Posterior cingulate gyrus (tissue), 11 donors: ENCODE measurements around the gene ETFRF1.

Experiments used
- DNase-seq, 10 donors: peaks; one replicate each; pipeline versions ENCODE4 v3.0.0 to v3.0.0-alpha.2; 2020 to 2021; ENCODE audit warnings: mixed read lengths in 3 of 10
- intact Hi-C: fragments of 100-400 bp; cut with DNase I; formaldehyde crosslinking; loops from one replicate; pipeline ENCODE4 v1.15.1; 2023

Gene ETFRF1, protein sequence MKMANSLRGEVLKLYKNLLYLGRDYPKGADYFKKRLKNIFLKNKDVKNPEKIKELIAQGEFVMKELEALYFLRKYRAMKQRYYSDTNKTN

DNA sequence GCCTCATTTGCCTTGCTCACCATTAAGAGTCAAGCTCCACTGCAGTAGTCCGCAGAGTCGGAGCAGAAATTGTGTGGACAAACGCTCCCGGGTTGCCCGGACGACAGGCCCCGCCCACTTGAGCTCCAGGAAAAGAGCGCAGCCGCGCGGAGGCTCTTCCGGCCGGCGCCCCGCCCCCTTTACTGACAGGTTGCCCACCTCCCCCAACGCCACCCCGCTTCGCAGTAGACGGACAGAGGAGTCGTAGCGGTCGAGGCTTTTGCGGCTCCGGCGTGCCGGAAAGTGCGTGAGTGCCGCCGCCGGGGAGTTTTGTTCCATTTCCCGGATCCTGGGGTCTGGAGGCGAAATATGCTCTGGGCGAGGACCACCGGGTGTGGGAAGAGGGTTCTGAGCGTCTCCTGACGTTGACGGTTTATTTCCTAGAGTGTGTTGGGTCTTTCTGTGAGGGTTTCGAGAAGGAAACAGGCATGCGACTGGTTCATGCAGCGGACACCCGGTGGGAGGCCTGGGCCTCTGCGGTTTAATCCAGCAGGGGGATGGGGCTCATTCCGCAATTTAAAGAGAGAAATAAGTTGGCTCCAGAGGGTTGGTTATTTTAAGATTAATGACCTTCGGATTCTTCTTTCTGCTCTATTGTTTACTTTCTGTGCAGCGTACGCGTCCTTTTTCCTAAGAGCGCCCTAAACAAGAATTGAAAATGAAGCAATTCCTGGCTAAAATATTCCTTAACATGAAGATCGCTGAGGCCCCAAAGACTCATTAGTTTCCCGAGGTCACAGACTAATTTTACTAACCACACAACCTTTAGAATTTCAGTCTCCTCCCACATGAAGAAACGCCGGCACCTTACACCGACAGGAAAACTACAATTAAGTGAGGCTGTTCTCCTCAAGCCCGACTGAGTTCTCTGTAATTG is at the start of gene ETFRF1, which contains the start of gene DNAI7:
ETFRF1 (plus strand) TSS at position 182 of the 916 bp plus-strand sequence. CDS start 8,720 bp downstream, outside the sequence.
DNAI7 (minus strand) TSS at position 105 of the 916 bp plus-strand sequence; CDS start at position 23, 82 bp downstream.
- DNase-seq = peak; percentile 88 to 99 (median 94)
- intact Hi-C loops = loop anchor here (5.0 kb wide), 1 partner anchor 57 kb away; the partner anchor contains the start of gene KRAS

DNA sequence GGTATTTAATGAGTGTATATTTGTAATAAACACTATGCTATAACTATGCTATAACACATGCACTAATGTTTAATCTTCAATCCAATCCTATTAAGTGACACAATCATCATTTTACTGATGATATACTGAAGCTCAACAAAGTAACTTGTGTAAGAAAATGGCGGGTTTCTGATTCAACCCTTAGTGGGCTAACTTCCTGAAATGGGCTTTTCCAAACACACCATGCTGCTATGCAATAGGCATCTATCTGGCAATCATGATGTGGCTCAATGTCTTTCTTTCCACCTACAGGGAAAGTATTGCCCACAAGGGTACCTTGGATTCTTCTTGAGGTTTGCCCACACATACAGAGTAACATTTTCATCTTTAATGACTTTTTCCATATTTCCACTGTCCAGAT is 48.4 kb upstream of the ETFRF1 start:
- DNase-seq = no peak
- intact Hi-C loops = no loop called here

DNA sequence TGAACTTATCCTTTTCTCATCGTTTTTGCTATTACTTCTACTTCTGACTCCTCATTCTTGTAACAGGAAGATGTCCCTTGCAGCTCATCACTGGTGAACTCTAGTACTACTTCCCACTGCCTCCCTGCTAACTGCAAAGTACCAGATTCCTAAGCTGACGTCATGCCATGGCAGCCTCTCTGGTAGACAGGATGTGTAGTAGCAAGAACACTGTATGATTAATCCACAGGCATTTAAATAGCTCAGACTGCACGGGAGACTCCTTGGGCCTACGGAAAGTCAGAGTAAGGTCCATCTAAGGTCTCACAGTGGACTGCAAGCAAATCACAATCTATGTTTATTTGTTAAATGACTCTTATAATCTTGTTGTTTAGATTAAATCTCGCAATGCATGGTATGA is 43.6 kb upstream of the ETFRF1 start:
- intact Hi-C loops = no loop called here
- peak in 5 of 10 donors; percentile 6 to 75 (median 39) for DNase-seq

- DNase-seq = no peak
- intact Hi-C loops = no loop called here
These were observed 43.0 kb upstream of the ETFRF1 start for GRCh38 chr12:25152055-25152454.

DNA sequence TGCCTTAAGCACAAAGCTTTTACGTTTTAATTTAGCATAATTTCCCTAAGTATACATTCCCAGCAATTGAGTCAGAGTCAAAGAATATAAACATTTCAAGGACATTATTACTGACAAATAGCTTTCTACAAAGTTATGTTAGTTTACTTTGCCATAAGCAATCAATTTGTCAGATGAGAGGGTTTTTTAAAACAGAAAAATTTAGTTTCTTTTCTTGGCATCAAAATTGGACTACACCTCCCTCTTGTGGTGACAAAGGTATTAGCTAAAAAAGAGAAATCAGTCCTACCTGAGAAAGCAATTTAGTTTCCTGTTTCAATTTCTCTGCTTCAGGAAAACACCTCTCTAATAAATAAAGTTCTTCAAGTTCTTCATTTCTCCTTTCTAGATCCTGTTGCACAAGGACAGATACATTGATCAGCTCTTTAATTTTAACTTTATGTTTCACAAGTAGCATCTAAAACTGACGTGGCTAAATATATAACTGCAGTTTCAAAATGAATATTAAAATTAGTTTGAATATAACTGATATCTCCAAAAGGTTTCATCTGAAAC is 39.9 kb upstream of the ETFRF1 start:
- intact Hi-C loops = no loop called here
- no peak for DNase-seq

DNA sequence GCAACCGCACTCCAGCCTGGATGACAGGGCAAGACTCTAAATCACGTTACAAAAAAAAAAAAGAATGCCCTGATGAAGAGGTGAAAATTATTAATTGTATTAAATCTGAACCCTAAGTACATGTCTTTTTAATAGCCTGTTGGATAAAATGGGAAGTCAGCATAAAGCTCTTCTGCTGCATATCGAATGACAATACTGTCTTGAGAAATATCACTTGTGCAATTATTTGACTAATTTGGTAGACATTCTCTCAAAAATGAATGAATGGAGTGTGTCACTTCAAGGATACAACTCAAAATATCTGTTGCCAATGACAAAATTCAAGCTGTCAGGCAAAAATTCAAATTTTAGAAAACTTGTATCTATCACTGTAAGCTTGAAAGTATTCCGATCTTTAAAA is 39.0 kb upstream of the ETFRF1 start:
- DNase-seq = no peak
- intact Hi-C loops = no loop called here

GRCh38 chr12:25162866-25163265 is 32.2 kb upstream of the ETFRF1 start:
- intact Hi-C loops = no loop called here
- DNase-seq = no peak

- DNase-seq = no peak
- intact Hi-C loops = no loop called here
These were observed 12.3 kb upstream of the ETFRF1 start for GRCh38 chr12:25182765-25183164.

- intact Hi-C loops = no loop called here
These were observed 10.9 kb upstream of the ETFRF1 start for GRCh38 chr12:25184132-25184531.

GRCh38 chr12:25186038-25186787 is 8.8 kb upstream of the ETFRF1 start:
- DNase-seq = no peak
- intact Hi-C loops = no loop called here

More at GRCh38 chr12:25184132-25184531, 10.9 kb upstream of the ETFRF1 start:
- no peak for DNase-seq

- DNase-seq = no peak
- intact Hi-C loops = no loop called here
These were observed 8.1 kb upstream of the ETFRF1 start for GRCh38 chr12:25186788-25187402.

DNA sequence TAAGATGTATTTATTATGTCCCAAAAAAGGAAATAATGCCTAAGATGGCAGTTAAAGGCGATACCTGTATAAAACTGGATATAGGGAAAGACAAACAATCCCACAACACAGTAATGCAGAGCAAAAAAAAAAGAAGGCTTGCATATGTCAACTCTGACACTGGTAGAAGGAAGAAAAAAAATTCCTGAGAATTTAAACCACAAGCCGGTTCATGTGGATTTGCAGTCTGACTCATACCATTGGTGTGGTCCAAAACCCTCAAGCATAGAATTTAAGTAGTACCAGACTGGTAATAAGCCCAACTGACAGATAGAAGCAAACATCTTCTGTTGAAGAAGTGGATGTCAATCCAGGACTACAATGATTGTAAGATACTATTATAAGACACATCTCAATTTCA is 7.3 kb upstream of the ETFRF1 start:
- DNase-seq = no peak
- intact Hi-C loops = no loop called here

- intact Hi-C loops = no loop called here
- no peak for DNase-seq
These were observed 5.4 kb upstream of the ETFRF1 start for GRCh38 chr12:25189656-25190055.

DNA sequence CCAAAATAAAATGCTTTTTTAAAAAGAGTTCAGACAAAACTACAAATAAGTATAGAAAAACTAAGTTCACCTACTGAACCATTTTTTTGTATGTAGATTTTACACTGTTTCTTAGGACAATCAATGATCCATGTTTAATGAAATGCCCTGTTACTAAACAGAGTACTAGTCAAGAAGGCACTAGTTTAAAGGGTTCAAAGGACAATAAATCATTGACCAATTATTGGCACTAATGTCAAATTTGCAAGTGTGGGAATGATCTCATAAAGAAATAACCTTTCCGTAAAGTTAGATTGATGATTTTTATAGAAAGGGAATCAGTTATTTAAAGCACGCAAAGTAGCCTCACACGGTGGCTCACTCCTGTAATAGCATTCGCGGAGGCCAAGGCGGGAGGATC is 4.2 kb upstream of the ETFRF1 start:
- DNase-seq = no peak
- intact Hi-C loops = no loop called here

GRCh38 chr12:25194214-25194613 is 823 bp upstream of the ETFRF1 start:
- intact Hi-C loops = no loop called here
- no peak for DNase-seq

DNA sequence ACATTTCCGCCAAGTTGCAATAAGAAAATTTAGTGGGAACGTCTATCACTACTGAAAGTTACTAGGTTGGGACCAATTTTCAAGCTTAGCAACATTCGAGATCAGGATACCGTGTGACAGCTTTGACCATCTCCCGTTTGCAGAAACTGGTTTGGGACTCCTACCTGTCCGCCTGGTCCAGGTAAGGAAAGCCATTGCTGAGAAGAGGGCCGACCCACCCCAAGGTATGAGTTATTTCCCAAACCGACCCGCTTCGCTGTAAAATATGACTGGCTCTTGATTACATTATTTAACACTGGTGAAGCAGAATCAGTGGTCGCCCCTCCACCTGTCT is 348 bp upstream of the ETFRF1 start:
- intact Hi-C loops = loop anchor here (5.0 kb wide), 1 partner anchor 58 kb away; the partner anchor contains the start of gene KRAS
- DNase-seq = no peak

- intact Hi-C loops = loop anchor here (5.0 kb wide), 1 partner anchor 55 kb away; the partner anchor contains the start of gene KRAS
- DNase-seq = no peak
These were observed 2.6 kb downstream of the ETFRF1 start for GRCh38 chr12:25197608-25198007.

- no peak for DNase-seq
- intact Hi-C loops = no loop called here
These were observed 5.7 kb downstream of the ETFRF1 start for GRCh38 chr12:25200703-25201102.

GRCh38 chr12:25202137-25202536 is 7.1 kb downstream of the ETFRF1 start:
- DNase-seq = peak in 1 of 10 donors; percentile 19
- intact Hi-C loops = no loop called here

DNA sequence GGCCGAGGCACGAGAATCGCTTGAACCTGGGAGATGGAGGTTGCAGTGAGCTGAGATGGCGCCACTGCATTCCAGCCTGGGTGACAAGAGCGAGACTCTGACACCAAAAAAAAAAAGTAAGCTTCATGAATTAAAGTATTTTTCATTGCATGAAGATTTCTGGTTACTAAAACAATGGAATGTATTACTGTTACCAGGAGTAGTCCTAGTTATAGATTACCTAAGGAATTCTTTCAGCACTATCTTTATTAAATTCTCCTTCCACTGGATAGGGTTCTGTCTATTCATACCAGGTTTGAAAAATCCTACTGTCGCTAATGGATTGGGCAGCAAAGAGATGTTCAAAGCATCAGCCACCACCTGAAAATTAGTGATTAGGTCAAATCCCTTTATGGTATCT is 12.4 kb downstream of the ETFRF1 start:
- intact Hi-C loops = no loop called here
- no peak for DNase-seq
